IPS-15b (cell line): ENCODE results near the gene GTF2F2.

Source experiments
- H3K27me3 ChIP-seq: one replicate; pipeline ENCODE4 v1.6.1; 2013; ENCODE audit warnings: low read length; ENCODE audit not compliant: control insufficient read depth, insufficient read depth
- H3K36me3 ChIP-seq: one replicate; pipeline ENCODE4 v1.6.1; 2013; ENCODE audit warnings: low read length; ENCODE audit not compliant: control insufficient read depth, insufficient read depth
- H3K4me1 ChIP-seq: one replicate; pipeline ENCODE4 v1.6.1; 2013; ENCODE audit warnings: mild to moderate bottlenecking, low read length; ENCODE audit not compliant: control insufficient read depth, insufficient read depth
- H3K4me3 ChIP-seq: one replicate; pipeline ENCODE4 v1.5.1; 2013; ENCODE audit warnings: low read depth, low read length
- H3K9ac ChIP-seq: one replicate; pipeline ENCODE4 v1.6.1; 2013; ENCODE audit warnings: low read depth, mild to moderate bottlenecking, low read length
- H3K9me3 ChIP-seq: one replicate; pipeline ENCODE4 v1.6.1; 2013; ENCODE audit warnings: mild to moderate bottlenecking, low read length; ENCODE audit not compliant: control insufficient read depth, insufficient read depth

Gene GTF2F2

GRCh38 chr13:45225370-45225769 lies 105.1 kb downstream of the GTF2F2 start:
- no peaks in the 10 kb centered on the region for H3K27me3 ChIP-seq
- H3K4me3 ChIP-seq: no peak overlapping the region
- H3K36me3 ChIP-seq: no peaks in the 10 kb centered on the region
- H3K9me3 ChIP-seq: no peaks in the 10 kb centered on the region
- H3K9ac ChIP-seq: no peak overlapping the region
- H3K4me1 ChIP-seq: peaks cover 8% of the 10 kb centered on the region

GRCh38 chr13:45226024-45226423 lies 105.7 kb downstream of the GTF2F2 start:
- Histone ChIP-seq H3K36me3 (no peaks in the 10 kb centered on the region), H3K4me3 (no peak overlapping the region), H3K27me3 (no peaks in the 10 kb centered on the region), H3K9me3 (no peaks in the 10 kb centered on the region), H3K4me1 (peaks cover 8% of the 10 kb centered on the region), H3K9ac (no peak overlapping the region)

GRCh38 chr13:45228002-45228401 lies 107.7 kb downstream of the GTF2F2 start:
- Histone ChIP-seq H3K9ac (no peak overlapping the region), H3K4me1 (peaks cover 8% of the 10 kb centered on the region)

GRCh38 chr13:45229172-45229571 lies 108.9 kb downstream of the GTF2F2 start:
- Histone ChIP-seq H3K4me3 (no peak overlapping the region), H3K36me3 (no peaks in the 10 kb centered on the region), H3K27me3 (no peaks in the 10 kb centered on the region), H3K4me1 (peaks cover 8% of the 10 kb centered on the region), H3K9me3 (no peaks in the 10 kb centered on the region), H3K9ac (no peak overlapping the region)

More at GRCh38 chr13:45228002-45228401, 107.7 kb downstream of the GTF2F2 start:
- Histone ChIP-seq H3K9me3 (no peaks in the 10 kb centered on the region), H3K27me3 (no peaks in the 10 kb centered on the region), H3K4me3 (no peak overlapping the region), H3K36me3 (no peaks in the 10 kb centered on the region)

- H3K4me3 ChIP-seq: no peak overlapping the region
- no peaks in the 10 kb centered on the region for H3K9me3 ChIP-seq
- H3K27me3 ChIP-seq: no peaks in the 10 kb centered on the region
- no peaks in the 10 kb centered on the region for H3K4me1 ChIP-seq
- H3K9ac ChIP-seq: no peak overlapping the region
- no peaks in the 10 kb centered on the region for H3K36me3 ChIP-seq
These were observed 111.0 kb downstream of the GTF2F2 start for GRCh38 chr13:45231305-45231704.

GRCh38 chr13:45231722-45232121 lies 111.4 kb downstream of the GTF2F2 start:
- H3K27me3 ChIP-seq: no peaks in the 10 kb centered on the region
- no peaks in the 10 kb centered on the region for H3K4me1 ChIP-seq
- H3K36me3 ChIP-seq: no peaks in the 10 kb centered on the region
- no peak overlapping the region for H3K9ac ChIP-seq
- H3K4me3 ChIP-seq: no peak overlapping the region
- no peaks in the 10 kb centered on the region for H3K9me3 ChIP-seq

- Histone ChIP-seq H3K4me3 (no peak overlapping the region), H3K4me1 (no peaks in the 10 kb centered on the region), H3K27me3 (no peaks in the 10 kb centered on the region), H3K9me3 (no peaks in the 10 kb centered on the region), H3K36me3 (no peaks in the 10 kb centered on the region), H3K9ac (no peak overlapping the region)
These were observed 112.3 kb downstream of the GTF2F2 start for GRCh38 chr13:45232591-45232990.

GRCh38 chr13:45238945-45239795 lies 118.9 kb downstream of the GTF2F2 start:
- Histone ChIP-seq H3K9ac (no peak overlapping the region), H3K4me1 (no peaks in the 10 kb centered on the region), H3K9me3 (no peaks in the 10 kb centered on the region), H3K4me3 (no peak overlapping the region), H3K27me3 (no peaks in the 10 kb centered on the region), H3K36me3 (no peaks in the 10 kb centered on the region)

GRCh38 chr13:45240143-45240542 lies 119.8 kb downstream of the GTF2F2 start:
- Histone ChIP-seq H3K27me3 (no peaks in the 10 kb centered on the region), H3K9ac (no peak overlapping the region), H3K9me3 (no peaks in the 10 kb centered on the region), H3K4me3 (no peak overlapping the region), H3K36me3 (no peaks in the 10 kb centered on the region), H3K4me1 (no peaks in the 10 kb centered on the region)

GRCh38 chr13:45242070-45242469 lies 121.8 kb downstream of the GTF2F2 start:
- Histone ChIP-seq H3K9me3 (no peaks in the 10 kb centered on the region), H3K36me3 (no peaks in the 10 kb centered on the region), H3K4me1 (no peaks in the 10 kb centered on the region), H3K9ac (no peak overlapping the region), H3K4me3 (no peak overlapping the region), H3K27me3 (no peaks in the 10 kb centered on the region)

GRCh38 chr13:45242524-45242923 lies 122.2 kb downstream of the GTF2F2 start:
- no peaks in the 10 kb centered on the region for H3K9me3 ChIP-seq
- H3K4me3 ChIP-seq: no peak overlapping the region
- H3K9ac ChIP-seq: no peak overlapping the region
- H3K27me3 ChIP-seq: no peaks in the 10 kb centered on the region
- H3K4me1 ChIP-seq: no peaks in the 10 kb centered on the region
- no peaks in the 10 kb centered on the region for H3K36me3 ChIP-seq

- H3K9ac ChIP-seq: no peak overlapping the region
- H3K4me3 ChIP-seq: no peak overlapping the region
- no peaks in the 10 kb centered on the region for H3K9me3 ChIP-seq
- H3K36me3 ChIP-seq: no peaks in the 10 kb centered on the region
- H3K27me3 ChIP-seq: no peaks in the 10 kb centered on the region
- no peaks in the 10 kb centered on the region for H3K4me1 ChIP-seq
These were observed 122.8 kb downstream of the GTF2F2 start for GRCh38 chr13:45243077-45243476.
